ENCODE results near the gene MANEA. TPM values are rescaled to one million over a fixed set of nuclear protein-coding genes. Genes with fewer than 3 reads are reported as not detected.

MANEA gene
- total RNA-seq, 3 donors from 2014 or later (not counting 1 experiment from before 2014, with no cell fraction given) = 4.7 to 10.6 (median 5.7) TPM

DNA sequence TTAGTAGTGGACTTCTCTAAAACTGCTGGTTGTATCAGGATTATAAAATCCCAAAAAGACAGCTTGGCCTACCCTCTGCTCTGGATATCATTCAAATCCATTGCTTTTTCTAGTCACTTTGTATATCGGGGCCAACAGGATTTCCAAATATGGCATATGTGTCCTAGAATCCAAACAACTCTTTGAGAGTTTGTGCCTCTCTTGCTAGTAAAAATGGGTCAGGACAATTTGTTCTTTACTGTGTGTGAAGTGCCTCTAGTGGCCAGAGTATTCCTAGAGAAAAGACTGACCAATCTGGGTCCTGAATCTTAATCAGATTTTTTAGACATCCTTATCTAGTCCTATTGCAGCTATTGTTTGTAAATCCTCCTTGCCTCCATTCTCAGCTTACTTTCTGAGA is 33.5 kb upstream of the MANEA start:
- no peak overlapping the region for H3K27ac ChIP-seq (ENCODE audit: low read length)
- no peaks in the 10 kb centered on the region for H3K36me3 ChIP-seq (ENCODE audit: control insufficient read depth, insufficient read depth, low read length)
- DNase-seq (no peak), ATAC-seq (no peak)
- TF ChIP-seq, protein P1, sequence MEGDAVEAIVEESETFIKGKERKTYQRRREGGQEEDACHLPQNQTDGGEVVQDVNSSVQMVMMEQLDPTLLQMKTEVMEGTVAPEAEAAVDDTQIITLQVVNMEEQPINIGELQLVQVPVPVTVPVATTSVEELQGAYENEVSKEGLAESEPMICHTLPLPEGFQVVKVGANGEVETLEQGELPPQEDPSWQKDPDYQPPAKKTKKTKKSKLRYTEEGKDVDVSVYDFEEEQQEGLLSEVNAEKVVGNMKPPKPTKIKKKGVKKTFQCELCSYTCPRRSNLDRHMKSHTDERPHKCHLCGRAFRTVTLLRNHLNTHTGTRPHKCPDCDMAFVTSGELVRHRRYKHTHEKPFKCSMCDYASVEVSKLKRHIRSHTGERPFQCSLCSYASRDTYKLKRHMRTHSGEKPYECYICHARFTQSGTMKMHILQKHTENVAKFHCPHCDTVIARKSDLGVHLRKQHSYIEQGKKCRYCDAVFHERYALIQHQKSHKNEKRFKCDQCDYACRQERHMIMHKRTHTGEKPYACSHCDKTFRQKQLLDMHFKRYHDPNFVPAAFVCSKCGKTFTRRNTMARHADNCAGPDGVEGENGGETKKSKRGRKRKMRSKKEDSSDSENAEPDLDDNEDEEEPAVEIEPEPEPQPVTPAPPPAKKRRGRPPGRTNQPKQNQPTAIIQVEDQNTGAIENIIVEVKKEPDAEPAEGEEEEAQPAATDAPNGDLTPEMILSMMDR (IDR thresholded peaks at IDR 0.05) = no peak
- peaks cover 0 to 3% of the 10 kb centered on the region in 2 donors for H3K9me3 Mint-ChIP-seq
- 100% methylated on average over 1 of the region's 1 CpG for WGBS (ENCODE audit: insufficient coverage)
- no peak overlapping the region for H3K4me3 Mint-ChIP-seq
- no peak overlapping the region for H3K4me3 ChIP-seq (ENCODE audit: low read length)
- H3K27me3 Mint-ChIP-seq (ENCODE audit: low read depth in 2 of 2) = peaks cover 0 to 10% of the 10 kb centered on the region in 2 donors
- no peaks in the 10 kb centered on the region for H3K9me3 ChIP-seq (ENCODE audit: control insufficient read depth, insufficient read depth, low read length)
- no peaks in the 10 kb centered on the region for H3K4me1 Mint-ChIP-seq
- no peak overlapping the region for H3K27ac Mint-ChIP-seq
- no peaks in the 10 kb centered on the region for H3K27me3 ChIP-seq (ENCODE audit: control insufficient read depth, insufficient read depth, low read length)
- intact Hi-C loops (cut with micrococcal nuclease) = no loop called here
- H3K4me1 ChIP-seq (ENCODE audit: control insufficient read depth, insufficient read depth, low read length) = no peaks in the 10 kb centered on the region
- H3K36me3 Mint-ChIP-seq = no peaks in the 10 kb centered on the region

DNA sequence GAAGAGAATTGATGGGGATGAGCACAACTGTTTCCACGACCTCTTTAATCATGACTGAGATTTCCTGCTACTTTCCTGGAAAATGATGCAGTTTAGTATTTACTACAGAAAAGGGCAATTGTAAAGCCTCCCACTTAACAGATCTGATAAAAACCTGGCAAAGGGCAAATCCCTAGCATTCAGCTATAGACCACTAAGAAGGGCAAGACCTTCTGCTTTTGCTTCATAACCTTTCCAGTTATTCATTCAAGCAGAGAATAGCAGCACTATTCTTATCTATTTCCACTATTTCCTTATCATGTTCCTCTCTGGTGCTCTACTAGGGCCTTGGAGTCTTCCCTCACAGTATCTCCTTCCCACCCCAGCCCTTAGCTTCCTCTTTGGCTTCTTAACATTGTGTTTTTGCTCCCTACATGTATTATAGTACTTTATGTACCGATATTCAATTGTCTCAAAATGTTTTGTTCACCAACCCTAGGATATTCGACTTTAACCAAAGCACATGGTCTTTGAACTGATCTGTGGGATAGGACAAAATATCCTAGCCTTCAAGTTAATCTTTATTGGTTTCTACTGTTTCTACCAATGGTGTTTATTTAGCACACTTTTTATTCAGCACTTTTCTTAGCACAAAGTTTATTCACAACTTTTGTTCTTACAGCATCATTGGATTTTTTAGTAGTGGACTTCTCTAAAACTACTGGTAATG is 32.7 kb upstream of the MANEA start:
- Histone ChIP-seq H3K36me3 (ENCODE audit: control insufficient read depth, insufficient read depth, low read length) (no peaks in the 10 kb centered on the region), H3K4me1 (ENCODE audit: control insufficient read depth, insufficient read depth, low read length) (no peaks in the 10 kb centered on the region), H3K27me3 (ENCODE audit: control insufficient read depth, insufficient read depth, low read length) (no peaks in the 10 kb centered on the region), H3K9me3 (ENCODE audit: control insufficient read depth, insufficient read depth, low read length) (no peaks in the 10 kb centered on the region), H3K27ac (ENCODE audit: low read length) (no peak overlapping the region), H3K4me3 (ENCODE audit: low read length) (no peak overlapping the region)
- Mint-ChIP-seq H3K27ac (no peak overlapping the region), H3K36me3 (no peaks in the 10 kb centered on the region), H3K4me1 (no peaks in the 10 kb centered on the region), H3K4me3 (no peak overlapping the region), H3K9me3 (peaks cover 0 to 3% of the 10 kb centered on the region in 2 donors), H3K27me3 (ENCODE audit: low read depth in 2 of 2) (peaks cover 0 to 11% of the 10 kb centered on the region in 2 donors)
- TF ChIP-seq, protein P1 (IDR thresholded peaks at IDR 0.05) = no peak
- intact Hi-C loops (cut with micrococcal nuclease) = no loop called here
- no peak for DNase-seq
- ATAC-seq = no peak
- WGBS (ENCODE audit: insufficient coverage) = 92% methylated on average over 1 of the region's 3 CpGs

DNA sequence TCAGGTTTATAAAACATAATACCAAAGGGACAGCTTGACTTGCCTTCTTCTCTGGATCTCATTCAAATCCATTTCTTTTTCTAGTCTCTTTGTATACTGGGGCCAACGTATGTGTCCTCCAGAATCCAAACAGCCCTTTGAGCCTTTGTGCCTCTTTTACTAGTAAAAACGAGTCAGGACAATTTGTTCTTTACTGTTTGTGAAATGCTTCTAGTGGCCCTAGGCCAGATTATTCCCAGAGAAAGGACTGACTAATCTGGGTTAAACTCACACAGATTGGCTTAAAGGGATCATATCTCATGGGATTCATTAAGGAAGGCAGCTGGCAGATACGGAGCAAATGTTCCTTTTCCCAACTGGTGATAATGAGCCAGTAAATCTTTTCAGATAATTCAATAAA is 32.1 kb upstream of the MANEA start:
- intact Hi-C loops (cut with micrococcal nuclease) = no loop called here

More for the DNA sequence above, 32.1 kb upstream of the MANEA start:
- Mint-ChIP-seq H3K36me3 (no peaks in the 10 kb centered on the region), H3K27ac (no peak overlapping the region), H3K9me3 (peaks cover 0 to 6% of the 10 kb centered on the region in 2 donors), H3K27me3 (ENCODE audit: low read depth in 2 of 2) (peaks cover 3 to 16% of the 10 kb centered on the region in 2 donors), H3K4me3 (no peak overlapping the region), H3K4me1 (no peaks in the 10 kb centered on the region)
- H3K27me3 ChIP-seq (ENCODE audit: control insufficient read depth, insufficient read depth, low read length) = no peaks in the 10 kb centered on the region
- whole genome bisulfite sequencing (ENCODE audit: insufficient coverage) = 89% methylated on average over 3 of the region's 3 CpGs
- H3K36me3 ChIP-seq (ENCODE audit: control insufficient read depth, insufficient read depth, low read length) = no peaks in the 10 kb centered on the region
- no peaks in the 10 kb centered on the region for H3K4me1 ChIP-seq (ENCODE audit: control insufficient read depth, insufficient read depth, low read length)
- DNase-seq (no peak), ATAC-seq (no peak)
- no peaks in the 10 kb centered on the region for H3K9me3 ChIP-seq (ENCODE audit: control insufficient read depth, insufficient read depth, low read length)
- no peak overlapping the region for H3K4me3 ChIP-seq (ENCODE audit: low read length)
- no peak overlapping the region for H3K27ac ChIP-seq (ENCODE audit: low read length)
- TF ChIP-seq, protein P1 (IDR thresholded peaks at IDR 0.05) = no peak

Data from natural killer cell (primary cell).